ENCODE results near the gene TSHZ3. TPM values are rescaled to one million over a fixed set of nuclear protein-coding genes. Genes with fewer than 3 reads are reported as not detected.

TSHZ3 gene
- total RNA-seq, 1 donor from 2014 or later, result 5.8 TPM

GRCh38 chr19:31310432-31311133, 38.7 kb downstream of the TSHZ3 start:
- H3K36me3 ChIP-seq, result no peaks in the 10 kb centered on the region
- no peak overlapping the region for H3K27ac ChIP-seq
- no peak overlapping the region for H3K4me3 ChIP-seq
- no peaks in the 10 kb centered on the region for H3K9me3 ChIP-seq
- intact Hi-C loops (cut with DNase I), result no loop called here
- H3K4me1 ChIP-seq, result peaks cover under 1% of the 10 kb centered on the region
- no peak for TF ChIP-seq CTCF (IDR thresholded peaks at IDR 0.05)
- no peak for DNase-seq
- ATAC-seq, result no peak
- H3K27me3 ChIP-seq, result no peaks in the 10 kb centered on the region

GRCh38 chr19:31308781-31309180, 40.5 kb downstream of the TSHZ3 start:
- Histone ChIP-seq H3K9me3 (no peaks in the 10 kb centered on the region), H3K27me3 (no peaks in the 10 kb centered on the region), H3K27ac (no peak overlapping the region), H3K4me1 (peaks cover 6% of the 10 kb centered on the region), H3K4me3 (no peak overlapping the region), H3K36me3 (no peaks in the 10 kb centered on the region)
- intact Hi-C loops (cut with DNase I), result no loop called here
- no peak for DNase-seq
- no peak for ATAC-seq
- no peak for TF ChIP-seq CTCF (IDR thresholded peaks at IDR 0.05)

- intact Hi-C loops (cut with DNase I), result no loop called here
Measured at GRCh38 chr19:31307071-31307669, 42.1 kb downstream of the TSHZ3 start.

DNA sequence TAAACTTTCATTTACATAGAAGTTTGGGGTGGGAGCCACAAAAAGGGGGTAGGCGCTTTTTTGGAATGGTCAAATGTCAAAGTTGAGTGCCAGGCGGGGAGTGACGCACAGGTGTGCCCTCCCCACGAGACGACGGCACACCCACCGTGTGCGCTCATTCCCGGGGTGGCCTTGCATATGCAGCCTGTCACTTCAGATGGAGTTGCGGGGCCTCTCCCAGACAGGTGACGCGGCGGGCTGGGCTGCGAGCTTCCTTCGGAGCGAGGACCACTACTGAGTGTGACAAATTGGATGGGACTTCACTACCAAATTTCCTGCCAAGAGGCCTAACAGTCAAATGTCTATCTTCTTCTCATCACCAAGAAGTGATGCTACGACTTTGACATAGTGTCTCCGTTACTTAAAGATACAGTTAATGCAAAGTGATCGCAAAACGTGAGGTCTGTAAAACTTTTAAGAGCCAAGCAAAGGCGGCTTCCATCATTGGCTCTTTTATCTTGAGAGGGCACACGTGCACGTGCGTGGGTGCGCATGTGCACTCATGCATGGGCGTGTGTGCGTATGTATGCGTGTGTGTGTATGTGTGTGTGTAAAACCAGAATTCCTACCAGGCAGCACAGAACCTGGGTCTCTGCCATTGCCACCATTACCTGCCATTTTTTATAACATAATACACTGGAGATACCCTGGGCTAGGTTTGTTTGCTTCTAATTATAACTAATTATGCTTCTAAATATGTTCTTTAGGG, 43.1 kb downstream of the TSHZ3 start:
- Histone ChIP-seq H3K4me1 (peaks cover 6% of the 10 kb centered on the region), H3K27me3 (no peaks in the 10 kb centered on the region), H3K9me3 (no peaks in the 10 kb centered on the region), H3K27ac (no peak overlapping the region), H3K4me3 (no peak overlapping the region), H3K36me3 (no peaks in the 10 kb centered on the region)
- TF ChIP-seq CTCF (IDR thresholded peaks at IDR 0.05), result no peak
- peak; percentile 34 for DNase-seq
- ATAC-seq, result no peak
- intact Hi-C loops (cut with DNase I), result no loop called here

More at GRCh38 chr19:31307071-31307669, 42.1 kb downstream of the TSHZ3 start:
- Histone ChIP-seq H3K9me3 (no peaks in the 10 kb centered on the region), H3K36me3 (no peaks in the 10 kb centered on the region), H3K4me1 (peaks cover 6% of the 10 kb centered on the region), H3K27ac (no peak overlapping the region), H3K4me3 (no peak overlapping the region), H3K27me3 (no peaks in the 10 kb centered on the region)
- ATAC-seq (no peak), DNase-seq (peak; percentile 25)
- no peak for TF ChIP-seq CTCF (IDR thresholded peaks at IDR 0.05)

GRCh38 chr19:31304831-31305312, 44.4 kb downstream of the TSHZ3 start:
- ATAC-seq (peak; percentile 75), DNase-seq (peak; percentile 50)
- intact Hi-C loops (cut with DNase I), result no loop called here
- no peaks in the 10 kb centered on the region for H3K9me3 ChIP-seq
- no peaks in the 10 kb centered on the region for H3K36me3 ChIP-seq
- no peak overlapping the region for H3K27ac ChIP-seq
- TF ChIP-seq CTCF (IDR thresholded peaks at IDR 0.05), result no peak
- H3K4me1 ChIP-seq, result peaks cover 6% of the 10 kb centered on the region
- H3K4me3 ChIP-seq, result no peak overlapping the region
- H3K27me3 ChIP-seq, result no peaks in the 10 kb centered on the region
